GM19372 (cell line): ENCODE data around the gene SLC4A5.
"Not testable (repeated sequence)": the region's sequence is repeated elsewhere in the genome, so short reads cannot be mapped to it uniquely, and the experiment has no call there.

Experiments used
- ATAC-seq: cut with Tn5 transposase; IDR thresholded peaks from one replicate; pipeline ENCODE4 v1.9.1; 2021; ENCODE audit warnings: mild to moderate bottlenecking, low read depth, moderate library complexity; ENCODE audit not compliant: unreplicated experiment

SLC4A5 gene

DNA sequence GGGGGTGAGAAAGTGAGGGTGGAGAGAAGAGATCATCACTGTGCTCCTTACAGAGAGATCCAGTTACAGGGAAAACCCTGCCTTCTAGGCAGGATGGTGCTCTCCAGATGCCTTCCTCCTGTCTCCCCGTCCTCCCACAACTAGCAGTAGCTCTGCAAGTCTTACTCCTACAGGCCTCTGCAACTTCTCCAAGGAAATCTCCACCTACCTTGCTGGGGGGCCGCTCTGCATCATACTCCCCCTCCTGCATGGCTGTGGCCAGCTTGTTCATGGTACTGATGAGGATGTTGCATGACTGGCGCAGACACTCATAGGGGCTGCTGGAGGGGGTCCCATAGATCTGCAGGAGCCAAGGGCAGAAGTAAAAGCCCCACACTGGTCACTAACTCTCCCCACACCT, 22.8 kb upstream of the SLC4A5 start:
- no peak for ATAC-seq

DNA sequence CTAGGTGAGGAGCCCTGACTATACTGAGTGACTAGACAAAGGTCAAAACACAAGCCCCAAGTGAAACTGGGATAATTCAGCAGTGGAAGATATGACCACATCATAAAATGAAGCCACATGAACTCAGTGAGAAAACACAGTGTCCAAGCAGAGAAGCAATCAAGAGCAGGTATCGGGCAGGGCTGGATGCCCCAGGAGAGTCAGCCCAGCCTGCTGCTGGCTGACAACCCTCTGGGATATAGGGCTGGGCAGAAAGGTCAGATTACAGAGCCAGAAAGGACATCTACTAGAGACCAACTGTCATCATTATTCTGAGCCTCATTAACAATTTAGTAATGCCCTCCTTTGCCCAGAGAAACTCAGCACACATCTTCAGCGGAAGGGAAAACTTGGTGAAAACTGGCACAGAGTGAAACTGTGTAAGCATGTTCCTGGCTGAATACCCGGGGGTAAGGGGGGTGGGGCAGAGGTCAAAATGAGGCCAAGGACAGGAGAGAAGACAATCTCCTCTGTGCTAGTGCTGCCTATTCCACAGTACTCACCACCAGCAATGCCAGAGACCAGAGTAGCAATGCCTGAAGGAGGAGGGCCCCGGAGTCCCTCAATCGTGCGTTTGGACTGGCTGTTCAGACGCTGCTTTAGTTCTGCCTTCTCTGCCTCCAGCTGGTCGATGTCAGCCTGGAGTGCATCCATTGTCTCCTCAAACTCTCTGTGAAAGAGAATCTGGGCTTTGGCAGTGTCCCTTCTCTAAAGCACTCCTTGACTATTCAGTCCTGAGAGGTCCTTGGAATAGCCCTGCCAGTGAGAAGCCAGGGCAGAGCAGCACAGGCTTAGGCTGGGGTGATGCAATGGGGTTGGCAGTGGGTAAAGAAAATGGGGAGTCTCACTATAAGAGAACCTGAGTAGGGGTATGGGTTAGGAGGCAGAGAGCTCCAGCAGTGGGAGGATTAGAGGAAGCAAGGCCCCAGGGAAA, 21.6 kb upstream of the SLC4A5 start:
- ATAC-seq, result no peak

DNA sequence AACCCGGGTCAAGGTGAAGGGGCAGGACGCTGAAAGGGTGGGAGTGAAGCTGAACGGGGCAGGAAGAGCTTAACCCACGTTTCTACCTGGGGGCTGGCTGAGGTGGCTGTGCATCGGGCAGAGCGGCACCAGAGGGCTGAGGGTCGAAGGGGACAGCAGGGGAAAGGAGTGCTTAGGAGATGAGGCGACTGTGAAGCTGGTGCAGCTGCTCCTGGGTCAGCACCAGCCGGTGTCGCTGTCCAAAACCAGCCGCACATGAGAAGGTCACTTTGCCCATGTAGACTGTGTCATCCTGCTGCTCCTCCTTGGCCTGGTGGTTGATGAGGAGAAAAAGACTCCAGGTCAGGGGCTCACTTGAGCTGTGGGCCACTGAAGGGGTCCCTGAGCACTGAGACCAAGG, 18.1 kb upstream of the SLC4A5 start:
- no peak for ATAC-seq

DNA sequence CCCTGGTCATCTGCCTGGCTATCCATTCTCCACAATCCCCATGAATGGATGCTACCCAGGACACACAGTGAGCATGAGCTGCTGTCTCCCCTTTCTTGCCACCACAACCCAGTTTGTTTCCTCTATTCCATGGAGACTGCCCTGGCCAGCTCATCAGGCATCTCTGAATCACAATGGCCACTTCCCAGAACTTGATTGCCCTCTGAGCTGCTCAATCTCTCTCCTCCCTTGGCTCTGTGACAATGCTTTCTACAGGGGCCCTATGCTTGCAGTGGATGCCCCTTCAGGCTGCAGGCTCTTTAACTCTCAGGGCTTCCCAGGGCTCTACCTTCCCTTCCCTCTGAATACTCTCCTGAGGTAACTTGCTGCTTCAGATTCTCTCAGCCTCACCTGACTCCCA, 14.4 kb upstream of the SLC4A5 start:
- ATAC-seq, result no peak

DNA sequence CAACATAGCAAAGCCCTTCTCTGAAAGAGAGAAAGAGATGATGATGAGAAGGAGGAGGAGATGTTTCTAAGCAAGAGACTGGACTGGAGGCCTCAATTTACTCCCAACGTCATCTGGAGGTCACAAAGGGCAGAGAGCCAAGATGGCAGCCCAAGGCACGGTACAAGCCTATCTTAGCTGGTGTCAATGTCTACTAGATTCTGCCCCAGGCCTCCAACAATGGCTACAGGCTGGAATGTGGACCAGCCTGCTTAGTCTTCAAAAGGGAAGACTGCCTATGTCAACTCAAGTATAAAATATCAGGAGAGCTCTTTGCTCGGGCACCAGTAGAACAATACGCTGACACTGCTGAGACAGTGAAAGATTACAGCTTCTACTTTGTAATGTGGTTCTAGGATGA, 6.7 kb upstream of the SLC4A5 start:
- no peak for ATAC-seq

DNA sequence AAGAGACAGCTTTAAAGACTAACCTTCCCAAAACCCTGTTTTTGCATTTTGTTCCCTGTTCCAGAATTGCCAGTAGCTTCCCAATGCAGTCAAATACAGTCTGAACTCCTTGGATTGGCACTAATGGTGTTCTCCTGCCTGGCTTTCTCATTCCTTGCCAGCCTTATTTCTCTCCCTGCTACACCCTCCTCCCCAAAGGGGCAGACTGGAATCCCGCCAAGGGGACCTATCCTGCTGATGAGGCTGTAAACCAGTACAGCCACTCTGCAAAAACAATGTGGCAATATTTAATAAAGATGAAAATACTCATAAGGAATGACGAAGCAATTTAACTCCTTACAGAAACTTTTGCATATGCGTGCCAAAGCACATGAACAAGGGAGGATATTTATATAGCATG, 4.5 kb upstream of the SLC4A5 start:
- ATAC-seq, result no peak

DNA sequence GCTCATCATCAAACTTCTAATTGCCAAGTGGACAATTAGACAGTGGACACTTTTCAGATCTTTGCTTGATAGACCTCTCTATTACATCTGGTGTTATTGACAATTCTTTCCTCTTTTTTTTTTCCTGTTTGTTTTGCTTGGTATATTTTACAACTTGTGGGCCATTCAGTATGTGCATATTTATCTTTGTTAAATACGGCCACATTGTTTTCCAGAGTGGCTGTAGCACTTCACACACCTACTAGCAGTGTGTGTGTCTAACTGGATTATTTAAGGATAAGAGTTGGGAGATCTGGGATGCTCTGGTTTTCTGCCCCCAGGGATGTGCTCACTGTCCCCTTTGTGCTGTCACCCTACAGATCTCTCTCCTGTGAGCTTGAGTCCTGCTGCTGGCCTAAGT, 4.1 kb upstream of the SLC4A5 start:
- no peak for ATAC-seq

DNA sequence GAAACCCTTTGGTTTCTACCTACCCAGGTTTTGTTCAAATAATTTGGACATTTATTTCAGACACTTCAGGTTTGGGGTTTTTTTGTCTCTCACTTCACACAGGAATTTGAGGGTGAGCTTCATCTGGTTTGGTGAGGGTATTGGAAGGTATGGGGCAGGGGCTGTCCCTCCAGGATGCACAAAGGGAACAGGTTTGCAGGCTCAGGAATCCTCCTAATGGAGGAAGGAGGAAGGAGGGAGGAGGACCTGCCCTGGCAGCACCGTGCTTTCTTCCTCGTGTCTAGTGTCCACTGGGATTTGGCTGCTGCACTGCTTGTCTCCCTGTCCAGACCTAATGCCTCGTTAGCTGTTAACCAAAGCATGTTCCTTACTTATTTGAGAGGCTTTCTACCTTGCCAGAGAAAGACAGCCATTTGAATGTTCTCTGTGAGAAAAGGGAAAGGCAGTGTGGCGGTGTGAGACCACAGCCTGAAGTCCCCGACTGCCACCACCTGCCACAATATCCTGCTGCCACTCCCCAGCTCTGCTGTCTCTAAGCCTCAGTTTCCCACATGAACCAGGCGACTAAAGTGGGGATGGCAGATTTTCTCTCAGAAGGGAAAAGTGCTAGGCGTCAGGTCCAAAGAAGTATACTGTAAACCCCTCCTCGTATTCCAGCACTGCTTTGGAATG, 2.2 kb upstream of the SLC4A5 start:
- no peak for ATAC-seq

DNA sequence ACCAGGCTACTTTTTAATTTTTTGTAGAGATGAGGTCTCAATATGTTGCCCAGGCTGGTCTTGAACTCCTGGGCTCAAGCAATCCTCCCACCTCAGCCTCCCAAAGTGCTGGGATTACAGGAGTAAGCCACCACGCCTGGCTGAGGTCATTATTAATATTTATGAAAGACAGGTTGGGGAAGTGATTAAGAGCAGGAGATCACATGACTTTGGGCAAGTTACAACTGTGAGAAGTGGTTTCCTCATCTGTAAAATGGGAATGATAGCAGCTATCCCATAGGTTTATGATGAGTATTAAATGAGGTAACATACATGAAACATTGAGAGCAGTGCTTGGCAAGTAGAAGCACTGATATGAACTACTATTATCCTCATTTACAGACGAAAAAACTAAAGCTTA, 7.0 kb downstream of the SLC4A5 start:
- ATAC-seq, result not testable (repeated sequence)

DNA sequence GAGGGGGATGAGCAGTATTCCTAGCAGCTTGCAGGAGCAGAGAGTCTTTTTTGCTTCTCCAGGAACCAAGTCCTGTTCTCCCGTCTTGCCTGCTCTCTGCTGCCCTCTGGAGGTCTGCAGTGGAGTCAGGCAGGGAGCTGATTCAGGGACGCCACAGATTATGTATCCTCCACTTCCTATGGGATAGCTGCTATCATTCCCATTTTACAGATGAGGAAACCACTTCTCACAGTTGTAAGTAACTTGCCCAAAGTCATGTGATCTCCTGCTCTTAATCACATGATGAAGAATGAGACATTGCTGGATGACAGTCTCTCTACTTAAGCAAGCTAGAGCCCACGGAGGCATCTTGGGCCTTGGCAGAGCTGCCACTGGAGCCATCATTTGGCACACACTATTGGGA, 8.3 kb downstream of the SLC4A5 start:
- no peak for ATAC-seq

DNA sequence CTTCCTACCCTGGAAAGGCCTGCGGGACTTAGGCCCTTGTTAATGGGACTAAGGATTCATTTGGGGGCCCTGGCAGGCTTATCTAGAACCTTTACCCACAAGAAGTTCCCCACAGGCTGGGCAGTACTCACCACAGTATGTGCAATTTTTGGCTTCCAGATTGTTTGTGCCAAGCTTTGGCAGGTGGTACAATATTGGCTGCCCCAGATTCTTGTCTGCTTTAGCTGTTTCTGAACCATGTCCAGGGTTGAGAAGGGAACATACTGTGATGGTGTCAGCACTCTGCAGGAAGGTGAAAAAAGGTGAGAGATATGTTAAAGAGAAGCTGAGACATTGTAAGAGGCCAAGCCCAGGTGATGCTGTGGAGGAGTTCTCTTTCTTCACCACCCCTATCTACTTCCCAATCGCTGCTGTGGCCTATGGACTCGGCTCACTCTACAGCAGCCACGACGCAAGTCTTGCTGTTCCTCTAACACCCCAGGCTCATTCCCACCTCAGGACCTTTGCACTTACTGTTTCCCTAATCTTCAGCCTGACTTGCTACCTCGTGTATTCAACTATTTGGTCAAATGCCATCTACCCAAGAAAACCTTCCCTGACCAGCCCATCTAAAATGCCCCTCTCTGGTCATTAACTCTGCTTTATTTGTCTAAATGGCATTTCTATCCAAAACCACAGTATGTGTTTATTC, 9.2 kb downstream of the SLC4A5 start:
- no peak for ATAC-seq

DNA sequence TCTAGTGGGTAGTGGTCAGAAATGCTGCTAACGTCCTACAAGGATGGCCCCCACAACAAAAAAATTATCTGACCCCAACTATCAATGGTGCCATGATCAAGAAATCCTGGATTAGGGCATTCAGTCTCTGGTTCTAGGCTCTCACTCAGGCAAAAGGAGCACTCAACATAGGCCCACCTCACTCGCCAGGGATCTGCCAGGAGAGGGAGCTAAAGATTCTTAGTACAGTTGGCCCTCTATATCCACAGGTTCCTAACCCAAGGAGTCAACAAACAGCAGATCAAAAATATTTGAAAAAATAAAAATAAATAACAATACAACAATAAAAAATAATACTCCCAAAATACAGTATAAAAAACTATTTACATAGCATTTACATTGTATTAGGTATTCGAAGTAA, 10.0 kb downstream of the SLC4A5 start:
- no peak for ATAC-seq

DNA sequence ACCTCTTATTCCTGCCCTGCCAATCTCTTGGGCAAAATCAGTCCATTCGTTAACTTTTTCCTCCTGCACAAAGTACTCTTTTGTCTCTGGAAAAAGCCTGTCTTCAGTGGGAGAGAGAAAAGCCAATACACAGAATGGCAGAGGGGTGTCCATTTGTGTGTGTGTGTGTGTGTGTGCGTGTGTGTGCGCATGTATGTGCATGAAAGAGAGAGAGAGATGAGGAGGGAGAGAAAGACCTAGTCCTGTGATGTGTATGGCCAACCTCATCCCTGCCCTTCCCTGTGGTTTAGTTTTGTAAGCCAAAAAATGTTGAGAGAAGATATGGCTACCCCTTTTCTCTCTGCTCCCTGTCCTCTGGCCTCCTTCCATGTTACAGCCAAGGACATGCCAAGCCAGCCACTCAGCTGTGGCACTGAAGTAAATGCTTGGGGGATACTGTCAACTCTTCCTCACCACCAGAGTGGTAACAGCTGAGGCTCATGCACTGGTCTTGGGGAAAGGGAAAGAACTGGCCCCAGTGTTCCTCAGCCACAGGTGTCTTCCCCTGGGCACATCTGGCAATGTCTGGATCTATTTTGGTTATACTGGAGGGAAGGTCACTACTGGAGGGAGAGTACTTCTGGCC, 10.6 kb downstream of the SLC4A5 start:
- no peak for ATAC-seq

DNA sequence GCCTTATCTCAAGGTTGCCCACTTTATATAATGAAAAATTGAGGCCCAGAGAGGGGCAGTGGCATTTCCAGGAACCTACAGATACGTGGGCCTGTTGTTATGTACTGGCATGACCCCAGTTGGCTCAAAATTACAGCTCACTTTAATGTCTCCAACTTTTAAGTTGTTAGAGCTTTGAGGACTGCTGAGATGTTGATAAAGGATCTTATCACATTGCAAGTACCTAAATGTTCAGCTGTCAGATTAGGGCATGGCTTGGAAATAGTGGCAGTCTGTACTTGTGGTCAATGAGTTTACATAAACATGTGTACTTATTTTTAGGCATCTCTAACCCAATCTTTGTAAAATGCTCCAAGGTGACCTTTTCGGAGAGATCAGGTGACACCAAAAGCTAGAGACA, 14.6 kb downstream of the SLC4A5 start:
- no peak for ATAC-seq

DNA sequence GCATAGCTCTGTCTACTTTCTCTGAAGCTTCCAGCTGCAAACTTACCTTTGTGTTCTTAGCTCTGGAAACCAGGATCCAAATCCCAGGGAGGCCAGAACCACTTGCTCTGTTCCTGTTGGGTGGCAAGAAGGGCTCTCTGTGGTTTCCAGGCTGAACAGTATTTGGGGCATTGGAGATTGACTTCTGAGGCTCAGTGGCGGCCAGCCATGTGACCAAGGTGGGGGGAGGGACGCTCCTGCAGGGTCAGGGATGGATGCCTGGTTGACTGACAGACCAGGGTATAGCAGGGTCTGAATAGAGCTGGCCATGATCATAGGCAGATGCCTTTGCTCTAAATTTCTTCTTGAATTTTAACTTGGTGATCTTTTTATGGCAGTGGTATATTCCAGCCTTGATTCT, 15.1 kb downstream of the SLC4A5 start:
- ATAC-seq, result no peak

DNA sequence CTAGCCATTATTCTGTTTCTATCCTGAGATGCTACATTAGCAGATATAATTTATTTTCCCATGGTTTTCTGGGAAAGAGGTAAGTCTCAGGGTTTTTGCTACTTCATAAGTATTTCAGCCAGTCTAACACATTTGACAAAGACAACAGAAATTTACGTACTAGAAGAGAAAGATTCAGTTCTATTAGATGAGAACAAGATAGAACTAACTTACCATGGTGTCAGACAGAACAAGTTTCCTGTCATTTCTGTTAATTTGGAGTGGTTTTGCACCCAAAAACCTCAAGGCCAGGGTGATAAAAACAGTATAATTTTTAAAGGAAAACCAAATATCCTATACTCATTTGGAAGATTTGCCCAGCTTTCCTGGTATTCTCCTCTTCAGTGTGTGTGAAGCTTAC, 15.6 kb downstream of the SLC4A5 start:
- ATAC-seq, result no peak

DNA sequence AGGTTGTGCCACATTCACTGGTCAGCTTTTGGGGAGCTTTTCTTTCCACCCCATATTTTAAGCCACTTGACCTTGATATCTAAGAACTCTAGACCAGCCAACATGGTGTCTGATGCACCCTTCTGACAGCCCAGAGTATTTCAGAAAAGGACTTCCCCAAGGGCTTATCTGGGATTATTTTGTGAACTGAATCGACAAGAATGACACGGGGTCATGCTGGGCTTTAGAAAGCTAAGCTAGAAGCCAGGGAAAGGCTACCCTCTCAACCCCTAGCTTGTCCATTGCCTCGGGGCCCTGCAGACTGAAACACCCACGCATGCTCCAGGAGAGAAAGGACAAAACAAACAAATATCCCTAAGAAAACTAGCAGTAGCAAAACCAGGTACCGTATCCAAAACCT, 16.0 kb downstream of the SLC4A5 start:
- no peak for ATAC-seq

DNA sequence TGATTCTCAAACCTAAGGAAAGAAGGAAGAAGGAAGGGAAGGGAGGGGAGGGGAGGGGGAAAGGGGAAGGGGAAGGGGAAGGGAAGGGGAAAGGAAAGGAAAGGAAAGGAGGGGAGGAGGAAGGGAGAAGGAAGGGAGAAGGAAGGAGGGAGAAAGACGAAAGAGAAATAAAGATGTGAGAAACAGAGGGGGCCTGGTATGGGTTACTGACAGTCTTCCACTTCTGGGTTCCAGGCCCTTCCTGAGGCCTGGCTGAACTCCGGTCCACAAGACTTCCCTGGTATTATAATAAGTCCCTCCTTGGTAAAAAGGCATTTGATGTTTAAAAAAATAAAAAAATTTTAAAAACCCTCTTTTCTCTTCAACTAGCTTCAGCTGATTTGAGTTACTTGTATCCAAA, 17.4 kb downstream of the SLC4A5 start:
- ATAC-seq, result no peak

DNA sequence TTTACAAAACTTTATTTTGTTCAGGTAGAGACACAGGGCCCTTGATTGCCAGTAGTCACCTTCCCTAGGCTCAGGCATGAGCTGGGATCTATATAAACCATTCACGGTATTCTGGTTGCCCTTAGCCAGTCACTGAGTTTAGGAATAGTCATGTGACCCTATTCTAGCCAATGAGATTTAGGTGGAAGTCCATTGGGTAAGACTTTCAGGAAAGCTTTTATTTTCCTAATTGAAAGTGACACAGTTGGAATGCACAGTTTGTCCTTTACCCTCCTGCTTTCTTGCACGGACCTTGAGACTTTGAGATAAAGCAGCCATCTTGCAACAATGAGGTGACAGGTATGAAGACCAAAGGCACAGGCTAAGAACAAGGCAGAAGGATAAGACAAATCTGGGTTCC, 21.5 kb downstream of the SLC4A5 start:
- ATAC-seq, result no peak

DNA sequence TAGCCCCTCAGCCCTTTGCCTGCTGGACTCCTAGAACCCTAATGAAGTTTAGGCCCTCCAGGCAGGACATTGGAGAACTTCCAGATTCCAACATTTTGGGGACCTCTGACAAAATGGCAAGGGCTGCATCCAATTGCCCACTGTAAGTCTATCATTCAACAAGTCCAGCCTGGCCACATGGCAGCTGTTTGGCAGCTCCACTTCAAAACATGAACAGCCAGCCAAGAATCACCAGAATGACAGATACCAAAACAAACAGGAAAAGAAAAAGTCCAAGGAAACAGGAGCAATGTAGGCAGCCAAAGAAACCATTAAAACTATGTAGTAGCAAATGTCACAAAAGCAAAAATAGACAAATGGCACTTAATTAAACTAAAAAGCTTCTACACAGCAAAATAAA, 25.5 kb downstream of the SLC4A5 start:
- no peak for ATAC-seq
